Endodermal cell (in vitro differentiated cells): ENCODE data around the gene KRTAP5-4. TPM values are rescaled to one million over a fixed set of nuclear protein-coding genes. Genes with fewer than 3 reads are reported as not detected.

Experiments
- DNase-seq: peaks from one replicate; pipeline ENCODE4 v3.0.0-alpha.2; 2017
- H3K27ac ChIP-seq: 2 replicates; pipeline ENCODE4 v1.5.1; 2013; ENCODE audit warnings: mild to moderate bottlenecking, low read depth, low read length, moderate library complexity
- H3K27me3 ChIP-seq: 2 replicates; pipeline ENCODE4 v1.6.1; 2013; ENCODE audit warnings: mild to moderate bottlenecking, low read length, moderate library complexity; ENCODE audit not compliant: insufficient read depth, control insufficient read depth, poor library complexity, severe bottlenecking
- H3K36me3 ChIP-seq: 2 replicates; pipeline ENCODE4 v1.7.0; 2013; ENCODE audit warnings: mild to moderate bottlenecking, low read length, moderate library complexity; ENCODE audit not compliant: control insufficient read depth, insufficient read depth
- H3K4me1 ChIP-seq: one replicate; pipeline ENCODE4 v1.7.0; 2013; ENCODE audit warnings: low read length; ENCODE audit not compliant: control insufficient read depth, insufficient read depth
- H3K4me3 ChIP-seq: 2 replicates; pipeline ENCODE4 v1.5.1; 2013; ENCODE audit warnings: mild to moderate bottlenecking, low read length, moderate library complexity
- H3K9ac ChIP-seq: 2 replicates; pipeline ENCODE4 v1.6.1; 2013; ENCODE audit warnings: mild to moderate bottlenecking, low read length, moderate library complexity; ENCODE audit not compliant: poor library complexity, severe bottlenecking; ENCODE audit errors: extremely low read depth
- H3K9me3 ChIP-seq: 2 replicates; pipeline ENCODE4 v1.6.1; 2013; ENCODE audit warnings: mild to moderate bottlenecking, low read length, moderate library complexity; ENCODE audit not compliant: control insufficient read depth
- H3K27ac Mint-ChIP-seq: 2 replicates; pipeline ENCODE4 v1.8.0; 2020; ENCODE audit warnings: mixed read lengths
- H3K27me3 Mint-ChIP-seq: 2 replicates; pipeline ENCODE4 v1.8.0; 2021; ENCODE audit warnings: mild to moderate bottlenecking, mixed read lengths; ENCODE audit not compliant: insufficient read depth
- H3K36me3 Mint-ChIP-seq: 2 replicates; pipeline ENCODE4 v1.8.0; 2020; ENCODE audit warnings: low read depth, mixed read lengths
- H3K4me1 Mint-ChIP-seq: 2 replicates; pipeline ENCODE4 v1.8.0; 2020; ENCODE audit warnings: mixed read lengths
- H3K4me3 Mint-ChIP-seq: 2 replicates; pipeline ENCODE4 v1.8.0; 2020; ENCODE audit warnings: mild to moderate bottlenecking, moderate library complexity, mixed read lengths
- H3K9me3 Mint-ChIP-seq: 2 replicates; pipeline ENCODE4 v1.8.0; 2020; ENCODE audit warnings: mild to moderate bottlenecking, mixed read lengths
- CTCF ChIP-seq: fragments of 200-600 bp; sonication (generic); conservative IDR thresholded peaks from 2 replicates; pipeline ENCODE4 v1.5.0; 2021; ENCODE audit warnings: antibody characterized with exemption, mild to moderate bottlenecking
- WGBS, 2 experiments: methylation state at CpG; one replicate each; pipeline versions ENCODE4 v1.1.5 to v1.1.7; 2013; ENCODE audit warnings: missing lambda C conversion rate in 2 of 2, mixed read lengths in 1 of 2; ENCODE audit not compliant: insufficient coverage in 1 of 2, insufficient read length in 1 of 2; 5-methylcytosine and 5-hydroxymethylcytosine counted together
- total RNA-seq, 2 donors: library from RNA; stranded (reverse); fragmentation: NEBNext Ultra II Directional in 1 of 2; extraction: Animal tissue kit (Norgen Biotek cat#: 25700) in 1 of 2; gene quantifications; 2 replicates in 1 of 2; 3 replicates in 1 of 2; pipeline ENCODE4 v1.2.1, GENCODE V29; 2021

KRTAP5-4 gene
- total RNA-seq, 2 donors from 2014 or later, result not detected

GRCh38 chr11:1660111-1660867 is 38.4 kb upstream of the KRTAP5-4 start:
- DNase-seq, result peak; percentile 30
- H3K27me3 ChIP-seq, result peaks cover 31% of the 10 kb centered on the region
- Mint-ChIP-seq H3K36me3 (no peaks in the 10 kb centered on the region), H3K9me3 (no peaks in the 10 kb centered on the region), H3K4me3 (no peak overlapping the region), H3K4me1 (no peaks in the 10 kb centered on the region), H3K27ac (no peak overlapping the region), H3K27me3 (peaks cover 49% of the 10 kb centered on the region)
- H3K4me1 ChIP-seq, result no peaks in the 10 kb centered on the region
- no peak overlapping the region for H3K9ac ChIP-seq
- H3K27ac ChIP-seq, result no peak overlapping the region
- no peak overlapping the region for H3K4me3 ChIP-seq
- no peaks in the 10 kb centered on the region for H3K36me3 ChIP-seq
- H3K9me3 ChIP-seq, result no peaks in the 10 kb centered on the region
- 85% methylated on average over 19 to 24 of the region's 24 CpGs for WGBS, 2 experiments
- no peak for TF ChIP-seq CTCF

- Mint-ChIP-seq H3K4me1 (no peaks in the 10 kb centered on the region), H3K36me3 (no peaks in the 10 kb centered on the region), H3K27me3 (peaks cover 52% of the 10 kb centered on the region), H3K4me3 (no peak overlapping the region), H3K9me3 (no peaks in the 10 kb centered on the region), H3K27ac (no peak overlapping the region)
- Histone ChIP-seq H3K9me3 (no peaks in the 10 kb centered on the region), H3K4me1 (no peaks in the 10 kb centered on the region), H3K27me3 (peaks cover 39% of the 10 kb centered on the region), H3K27ac (no peak overlapping the region), H3K4me3 (no peak overlapping the region), H3K36me3 (no peaks in the 10 kb centered on the region), H3K9ac (no peak overlapping the region)
- 93 to 94% methylated on average over 8 to 14 of the region's 14 CpGs for WGBS, 2 experiments
- no peak for DNase-seq
- TF ChIP-seq CTCF, result no peak
These were observed 37.6 kb upstream of the KRTAP5-4 start for GRCh38 chr11:1659506-1659905.

- WGBS, 2 experiments, result 76 to 79% methylated on average over 5 to 7 of the region's 7 CpGs
- no peak for DNase-seq
- no peak for TF ChIP-seq CTCF
- Mint-ChIP-seq H3K36me3 (no peaks in the 10 kb centered on the region), H3K9me3 (no peaks in the 10 kb centered on the region), H3K27me3 (peaks cover 66% of the 10 kb centered on the region), H3K4me1 (no peaks in the 10 kb centered on the region), H3K27ac (no peak overlapping the region), H3K4me3 (no peak overlapping the region)
- Histone ChIP-seq H3K4me3 (no peak overlapping the region), H3K27me3 (peaks cover 66% of the 10 kb centered on the region), H3K4me1 (no peaks in the 10 kb centered on the region), H3K27ac (no peak overlapping the region), H3K9me3 (no peaks in the 10 kb centered on the region), H3K9ac (no peak overlapping the region), H3K36me3 (no peaks in the 10 kb centered on the region)
These were observed 34.7 kb upstream of the KRTAP5-4 start for GRCh38 chr11:1656670-1657069.
